Regular cardiac myocyte (primary cell): ENCODE results near the gene PROSER3. TPM values are rescaled to one million over a fixed set of nuclear protein-coding genes. Genes with fewer than 3 reads are reported as not detected.

Experiments
- total RNA-seq: library from RNA; depleted of rRNA; stranded (reverse); fragments of >200 nt; gene quantifications from 2 replicates; pipeline ENCODE4 v1.2.3, GENCODE V29; 2014

The PROSER3 gene
- 2.8 and 4.0 TPM in 2 replicates for total RNA-seq

DNA sequence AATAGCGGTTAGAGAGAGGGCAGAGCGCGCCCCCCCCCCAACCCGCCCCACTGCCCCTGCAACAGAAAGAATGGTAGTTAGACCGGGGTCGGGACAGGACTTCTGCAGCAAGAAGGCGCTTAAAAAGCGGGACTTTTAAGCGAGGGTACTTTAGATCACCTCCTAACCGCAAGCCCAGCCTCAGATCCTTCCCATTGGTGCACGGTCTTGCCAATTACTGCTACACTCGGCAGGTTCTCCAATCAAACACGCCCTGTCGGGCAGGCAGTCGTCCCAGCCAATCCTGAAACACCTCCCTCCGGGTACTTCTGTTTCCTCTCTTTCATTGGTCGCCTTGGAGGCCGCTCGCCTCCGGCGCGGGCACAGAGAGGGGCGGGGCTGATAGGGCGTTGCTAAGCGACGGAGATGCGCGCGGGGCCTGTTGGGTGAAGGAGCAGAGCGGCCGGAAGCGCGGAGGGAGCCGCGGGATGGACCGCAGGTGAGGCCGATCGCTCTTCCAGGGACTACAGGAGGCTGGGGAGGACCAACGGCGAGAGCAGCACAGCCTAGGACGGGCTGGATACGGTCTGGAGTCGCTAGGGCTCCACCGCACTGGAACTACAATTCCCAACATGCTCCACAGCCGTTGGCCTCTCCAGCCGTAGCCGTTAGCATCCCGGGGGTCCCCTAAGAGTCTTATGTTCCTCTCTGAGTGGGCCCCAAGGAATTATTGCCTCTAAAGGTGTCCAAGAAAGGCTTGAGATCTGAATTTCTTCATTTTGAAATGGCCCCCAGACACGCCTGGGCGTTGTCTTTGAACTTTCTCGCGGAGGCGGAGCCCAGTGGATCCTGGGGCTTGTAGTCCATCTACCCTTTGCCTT is at the start of gene PROSER3:
Gene PROSER3, plus strand, starts transcription at position 428 of the 860 bp plus-strand sequence. Its CDS starts 40 bp downstream, at position 468.

DNA sequence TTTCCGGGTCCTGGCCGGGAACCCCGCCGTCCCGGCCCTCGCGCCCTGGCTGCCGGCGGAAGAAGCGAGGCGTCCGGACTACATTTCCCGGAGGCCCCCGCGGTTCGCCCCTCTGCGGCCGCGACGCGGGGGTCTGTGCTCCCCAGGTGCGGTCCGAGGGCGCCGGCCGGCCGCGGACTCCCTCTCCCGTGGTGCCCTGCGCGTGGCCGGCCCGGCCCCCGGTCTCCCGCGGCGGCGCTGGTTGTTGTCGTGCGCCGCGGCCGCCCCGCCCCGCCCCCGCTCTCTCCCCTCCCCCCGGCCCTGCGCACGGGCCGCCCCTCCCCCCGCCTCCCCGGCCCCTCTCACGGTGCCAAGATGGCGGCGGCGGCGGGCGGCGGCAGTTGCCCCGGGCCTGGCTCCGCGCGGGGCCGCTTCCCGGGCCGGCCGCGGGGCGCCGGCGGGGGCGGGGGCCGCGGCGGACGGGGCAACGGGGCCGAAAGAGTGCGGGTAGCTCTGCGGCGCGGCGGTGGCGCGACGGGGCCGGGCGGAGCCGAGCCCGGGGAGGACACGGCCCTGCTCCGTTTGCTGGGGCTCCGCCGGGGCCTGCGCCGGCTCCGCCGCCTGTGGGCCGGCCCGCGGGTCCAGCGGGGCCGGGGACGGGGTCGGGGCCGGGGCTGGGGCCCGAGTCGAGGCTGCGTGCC is 40.2 kb upstream of the PROSER3 start, which contains the start of gene KMT2B:
Gene KMT2B, plus strand, starts transcription at position 339 of the 680 bp plus-strand sequence. Its CDS starts 16 bp downstream, at position 355.

DNA sequence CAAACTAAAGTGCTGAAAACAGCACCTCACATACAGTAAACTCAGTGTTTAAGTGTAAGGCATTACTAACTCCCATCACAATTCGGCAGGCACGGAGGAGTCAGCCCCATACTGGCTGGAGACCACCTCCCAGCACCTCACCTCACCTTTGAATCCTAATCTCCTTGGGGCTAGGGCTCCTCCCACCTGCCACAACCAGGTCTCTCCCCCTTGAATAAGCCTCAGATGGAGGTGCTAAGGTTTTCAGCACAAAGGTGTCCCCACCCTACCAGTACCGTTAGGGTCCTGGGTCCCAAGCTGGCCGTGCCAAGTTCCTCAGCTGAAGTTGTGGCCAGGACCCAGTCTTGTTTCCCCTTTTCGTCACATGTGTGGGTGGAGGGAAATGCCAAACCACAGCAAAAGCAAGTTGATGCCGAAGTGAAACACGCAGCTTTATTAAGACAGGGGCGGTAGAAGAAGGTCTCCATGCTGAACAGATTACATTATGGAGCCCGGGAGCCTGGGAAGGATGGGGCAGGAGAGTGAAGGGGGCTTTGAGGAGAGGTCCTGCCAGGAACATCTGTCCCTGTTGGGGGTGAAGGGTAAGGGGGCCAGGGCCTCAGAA is 15.8 kb upstream of the PROSER3 start, which contains the start of gene IGFLR1:
Gene IGFLR1, minus strand, starts transcription at position 332 of the 604 bp plus-strand sequence. CDS start 1,272 bp downstream, outside the sequence.

DNA sequence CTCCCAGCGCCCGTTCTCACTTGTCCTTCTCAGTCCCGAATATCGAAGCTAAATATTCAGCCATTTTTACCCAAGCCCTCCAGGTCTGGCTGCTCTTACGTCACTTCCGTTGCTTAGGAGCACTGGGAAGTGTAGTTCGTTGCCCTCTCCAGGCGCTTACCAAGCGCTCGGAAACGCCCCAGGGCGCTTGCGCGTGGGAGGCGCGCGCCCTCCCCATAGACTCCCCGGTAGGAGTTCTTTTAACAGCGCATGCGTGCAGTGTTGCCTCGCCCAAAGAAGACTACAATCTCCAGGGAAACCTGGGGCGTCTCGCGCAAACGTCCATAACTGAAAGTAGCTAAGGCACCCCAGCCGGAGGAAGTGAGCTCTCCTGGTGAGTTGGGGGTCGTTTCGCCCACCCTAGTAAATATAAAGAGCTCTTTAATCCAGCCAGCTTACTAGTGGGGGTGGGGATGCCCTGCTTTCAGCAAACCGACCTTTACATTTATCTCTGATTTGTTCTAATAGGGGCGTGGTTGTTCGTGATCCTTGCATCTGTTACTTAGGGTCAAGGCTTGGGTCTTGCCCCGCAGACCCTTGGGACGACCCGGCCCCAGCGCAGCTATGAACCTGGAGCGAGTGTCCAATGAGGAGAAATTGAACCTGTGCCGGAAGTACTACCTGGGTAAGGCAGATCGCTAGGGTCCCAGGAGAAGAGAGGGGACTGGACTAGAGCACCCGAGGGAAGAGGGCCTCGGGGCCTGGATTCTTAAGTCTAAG is 12.5 kb upstream of the PROSER3 start, which contains the start of the genes PSENEN and U2AF1L4:
Gene PSENEN, plus strand, starts transcription at position 324 of the 759 bp plus-strand sequence. Its CDS starts 280 bp downstream, at position 604.
Gene U2AF1L4, minus strand, starts transcription at position 91 of the 759 bp plus-strand sequence. Its CDS starts 27 bp downstream, at position 64.

DNA sequence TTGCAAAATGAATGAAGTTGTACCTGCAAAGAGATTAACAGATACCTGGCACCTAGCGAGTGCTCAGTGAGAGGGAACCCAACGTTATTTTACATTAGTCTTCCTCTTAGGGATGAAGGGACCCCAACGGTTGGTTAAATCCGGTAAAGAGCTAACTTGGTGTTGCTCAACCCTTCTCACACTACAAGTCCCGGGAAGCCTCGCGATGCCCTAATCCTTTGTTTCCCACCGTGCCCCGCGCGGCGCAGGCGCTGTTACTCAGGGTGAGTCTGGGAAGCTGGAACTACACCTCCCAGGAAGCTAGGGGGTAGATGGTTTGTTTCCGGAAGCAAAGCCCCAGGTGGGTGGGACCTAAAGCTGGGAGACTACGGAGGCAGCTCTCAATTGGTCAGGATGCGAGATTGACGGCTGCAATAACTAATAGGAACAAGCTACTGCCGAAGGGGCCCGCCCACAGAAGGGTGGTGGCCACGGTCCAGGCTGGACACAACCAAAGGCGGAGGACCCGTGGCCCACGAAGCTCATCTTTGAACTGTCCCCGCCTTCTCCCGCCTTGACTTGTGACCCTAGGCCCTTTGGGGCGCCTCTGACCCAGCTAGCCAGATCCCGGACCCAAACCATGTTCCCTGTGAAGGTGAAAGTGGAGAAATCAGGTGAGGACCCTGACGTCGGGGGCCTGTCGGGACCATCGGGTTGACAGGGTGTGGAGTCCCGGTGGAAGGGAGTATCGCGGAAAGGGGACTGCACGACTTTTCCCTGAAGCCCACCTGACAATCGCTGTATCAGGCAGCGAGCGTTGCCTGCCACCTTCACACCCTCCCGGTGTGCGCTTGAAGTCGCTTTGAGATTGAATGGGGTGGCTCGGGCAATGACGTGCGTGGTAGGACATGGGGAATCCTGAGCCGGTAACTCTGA is 9.6 kb upstream of the PROSER3 start, which contains the start of gene LIN37:
Gene LIN37, plus strand, starts transcription at position 471 of the 915 bp plus-strand sequence. Its CDS starts 149 bp downstream, at position 620.

DNA sequence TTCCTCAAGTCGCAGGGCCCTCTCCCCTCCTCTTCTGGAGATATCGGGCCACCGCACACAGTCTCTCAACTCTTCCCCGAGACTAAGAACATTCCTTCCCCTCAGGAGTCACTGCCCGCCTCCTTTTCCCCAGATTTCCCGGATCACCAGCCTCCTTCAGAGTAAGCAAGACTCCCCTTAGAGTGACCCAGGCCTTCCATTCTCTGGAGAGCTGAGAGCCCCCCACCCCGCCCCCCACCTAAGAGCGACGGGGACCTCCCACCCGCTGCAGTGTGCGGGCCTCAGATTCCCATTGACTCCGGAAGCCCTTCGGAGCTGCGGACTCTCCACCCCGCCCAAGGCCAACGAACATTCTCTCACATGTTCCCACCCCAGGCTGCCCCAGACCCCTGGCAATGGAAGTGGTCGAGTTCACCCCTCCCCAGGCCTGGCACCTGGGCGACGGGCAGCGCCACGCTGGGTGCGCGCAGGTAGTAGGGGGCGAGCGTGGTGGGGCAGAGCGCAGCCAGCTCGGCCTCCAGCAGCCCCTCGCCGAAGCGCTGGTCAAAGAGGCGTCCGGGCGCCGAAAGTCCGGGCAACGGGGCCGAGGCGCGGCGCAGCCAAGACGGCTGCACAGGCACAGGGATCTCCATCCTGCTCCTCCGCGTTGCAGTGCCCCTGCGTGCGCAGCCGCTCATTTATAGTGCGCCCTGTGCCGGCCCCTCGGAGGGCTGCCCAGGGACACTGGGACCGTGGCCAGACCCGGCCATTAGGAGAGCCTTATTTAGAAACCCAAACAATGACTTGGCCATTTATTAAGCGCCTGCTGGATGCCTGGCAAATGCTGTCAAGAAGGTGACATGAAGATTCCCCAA is 1.4 kb upstream of the PROSER3 start, which contains the start of gene HSPB6:
Gene HSPB6, minus strand, starts transcription at position 653 of the 854 bp plus-strand sequence. Its CDS starts 21 bp downstream, at position 632.

DNA sequence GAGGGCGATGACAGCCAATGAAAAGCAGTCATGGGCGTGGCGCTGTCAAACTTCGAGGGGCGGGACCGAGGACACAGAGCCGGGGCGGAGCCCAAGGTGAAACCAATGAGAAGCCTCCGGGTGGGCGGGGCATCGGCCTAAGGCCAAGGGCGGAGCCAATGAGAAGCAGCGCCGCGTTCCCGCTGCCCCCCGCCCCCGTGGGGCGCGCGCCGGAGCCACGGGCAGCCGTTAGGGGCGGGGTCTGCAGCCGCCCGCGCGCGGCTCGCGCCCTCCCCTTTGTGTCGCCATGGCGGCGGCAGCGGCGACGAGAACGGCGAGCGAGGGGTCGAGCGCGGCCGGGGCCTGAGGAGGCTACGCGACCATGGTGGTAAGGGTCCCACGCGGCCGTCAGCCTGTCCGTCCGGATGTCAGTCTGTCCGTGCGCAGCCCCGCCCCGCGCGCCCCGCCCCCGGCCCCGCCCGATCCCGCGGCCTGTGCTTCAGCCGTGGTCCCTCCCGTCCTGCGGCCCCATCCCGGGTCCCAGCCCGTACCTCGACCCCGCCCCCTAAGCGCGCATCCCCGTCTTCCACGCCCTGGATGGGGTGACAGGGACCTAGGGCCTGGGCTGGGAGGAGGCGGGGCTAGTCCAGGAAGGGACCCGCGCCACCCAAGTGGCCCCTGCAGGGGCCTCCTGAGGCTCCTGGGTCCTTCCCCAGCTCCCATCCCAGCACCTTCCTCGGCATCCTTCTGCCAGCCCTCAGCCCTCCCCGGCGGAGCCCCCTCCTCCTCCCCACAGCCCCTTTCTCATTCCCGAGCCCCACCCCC is 17.5 kb downstream of the PROSER3 start, which contains the start of gene ARHGAP33:
Gene ARHGAP33, plus strand, starts transcription at position 267 of the 804 bp plus-strand sequence. Its CDS starts 95 bp downstream, at position 362.

DNA sequence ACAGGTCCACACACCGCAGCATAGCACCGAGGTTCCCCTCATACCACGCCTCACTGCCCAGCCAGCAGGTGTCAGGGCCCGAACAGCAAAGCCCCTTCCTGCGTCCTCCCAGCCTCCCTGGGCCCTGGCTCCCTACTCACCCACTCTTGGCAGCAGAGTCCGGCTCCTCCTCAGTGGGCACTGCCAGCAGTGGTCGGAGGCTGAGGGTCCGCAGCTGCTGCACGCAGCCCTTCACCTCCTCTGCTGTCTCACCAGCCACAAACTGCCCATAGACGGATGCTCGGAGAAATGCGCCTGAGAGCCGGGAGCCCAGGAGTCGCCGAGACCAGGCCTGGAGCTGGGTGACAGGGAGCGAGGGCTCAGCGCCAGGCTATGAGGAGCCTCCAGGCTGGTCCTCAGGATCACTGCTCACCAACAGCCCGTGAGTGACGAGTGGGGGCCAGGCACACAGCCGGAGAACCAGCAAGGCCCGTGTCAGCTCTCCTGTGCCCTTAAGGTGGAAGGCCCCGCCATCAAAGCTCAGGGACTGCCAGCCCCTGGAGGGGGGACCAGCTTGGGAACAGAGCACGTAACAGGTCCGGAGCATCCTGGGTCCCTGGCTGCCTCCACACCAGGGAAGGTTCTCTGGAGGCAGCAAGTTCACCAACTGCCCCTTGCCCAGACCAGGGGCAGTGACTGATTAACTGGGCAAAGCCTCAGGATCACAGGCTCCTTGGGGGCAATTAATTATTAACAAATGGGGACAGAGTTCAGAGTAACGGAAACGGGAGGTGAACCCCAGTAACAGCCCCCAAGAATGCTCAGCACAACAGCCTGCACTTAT is 54.5 kb downstream of the PROSER3 start, which contains the start of gene PRODH2:
Gene PRODH2, minus strand, starts transcription at position 626 of the 823 bp plus-strand sequence. Its CDS starts 40 bp downstream, at position 586.

Other genes with a start within 250 kb of the PROSER3 start
- 0.77 and 2.5 TPM in 2 replicates for gene DMKN, start 244.5 kb upstream of the PROSER3 start, total RNA-seq
- 0.19 and 2.0 TPM in 2 replicates for gene SBSN, start 229.9 kb upstream of the PROSER3 start, total RNA-seq
- gene GAPDHS, start 224.7 kb upstream of the PROSER3 start, total RNA-seq: not detected in 2 replicates
- 83.2 and 98.7 TPM in 2 replicates for gene TMEM147, start 212.6 kb upstream of the PROSER3 start, total RNA-seq
- not detected in 2 replicates for gene ATP4A, start 194.5 kb upstream of the PROSER3 start, total RNA-seq
- not detected in 2 replicates for gene PMIS2, start 172.0 kb upstream of the PROSER3 start, total RNA-seq
- 4.8 and 11.1 TPM in 2 replicates for gene HAUS5, start 145.4 kb upstream of the PROSER3 start, total RNA-seq
- 26.2 and 58.3 TPM in 2 replicates for gene RBM42, start 129.1 kb upstream of the PROSER3 start, total RNA-seq
- gene ETV2, start 116.4 kb upstream of the PROSER3 start, total RNA-seq: 0.19 and 0.28 TPM in 2 replicates
- 282 and 447 TPM in 2 replicates for gene COX6B1, start 109.9 kb upstream of the PROSER3 start, total RNA-seq
- under 0.01 TPM in 1 of 2 replicates, not detected in the other for gene UPK1A, start 91.7 kb upstream of the PROSER3 start, total RNA-seq
- not detected in 2 replicates for gene ZBTB32, start 53.6 kb upstream of the PROSER3 start, total RNA-seq
- gene KMT2B, start 40.2 kb upstream of the PROSER3 start, total RNA-seq: 2.5 and 3.3 TPM in 2 replicates
- 0.56 and 1.3 TPM in 2 replicates for gene IGFLR1, start 15.7 kb upstream of the PROSER3 start, total RNA-seq
- 7.3 and 7.9 TPM in 2 replicates for gene U2AF1L4, start 12.8 kb upstream of the PROSER3 start, total RNA-seq
- gene PSENEN, start 12.5 kb upstream of the PROSER3 start, total RNA-seq: 15.1 and 17.5 TPM in 2 replicates
- 10.5 and 11.0 TPM in 2 replicates for gene LIN37, start 9.6 kb upstream of the PROSER3 start, total RNA-seq
- gene HSPB6, start 1.1 kb upstream of the PROSER3 start, total RNA-seq: 36.4 and 96.1 TPM in 2 replicates
- 1.7 and 2.9 TPM in 2 replicates for gene ARHGAP33, start 17.4 kb downstream of the PROSER3 start, total RNA-seq
- not detected in 2 replicates for gene PRODH2, start 54.7 kb downstream of the PROSER3 start, total RNA-seq
- gene NPHS1, start 94.3 kb downstream of the PROSER3 start, total RNA-seq: not detected in 2 replicates
- gene KIRREL2, start 98.7 kb downstream of the PROSER3 start, total RNA-seq: 0.28 TPM in 1 of 2 replicates, not detected in the other
- 12.7 and 14.8 TPM in 2 replicates for gene APLP1, start 110.4 kb downstream of the PROSER3 start, total RNA-seq
- gene NFKBID, start 142.4 kb downstream of the PROSER3 start, total RNA-seq: 2.0 and 2.5 TPM in 2 replicates
- gene HCST, start 144.4 kb downstream of the PROSER3 start, total RNA-seq: 0.38 and 0.56 TPM in 2 replicates
- not detected in 2 replicates for gene TYROBP, start 150.1 kb downstream of the PROSER3 start, total RNA-seq
- 1.2 and 2.3 TPM in 2 replicates for gene LRFN3, start 178.2 kb downstream of the PROSER3 start, total RNA-seq
- gene SDHAF1, start 237.0 kb downstream of the PROSER3 start, total RNA-seq: 12.1 and 12.5 TPM in 2 replicates